ENCODE data around the gene GALE.

DNA sequence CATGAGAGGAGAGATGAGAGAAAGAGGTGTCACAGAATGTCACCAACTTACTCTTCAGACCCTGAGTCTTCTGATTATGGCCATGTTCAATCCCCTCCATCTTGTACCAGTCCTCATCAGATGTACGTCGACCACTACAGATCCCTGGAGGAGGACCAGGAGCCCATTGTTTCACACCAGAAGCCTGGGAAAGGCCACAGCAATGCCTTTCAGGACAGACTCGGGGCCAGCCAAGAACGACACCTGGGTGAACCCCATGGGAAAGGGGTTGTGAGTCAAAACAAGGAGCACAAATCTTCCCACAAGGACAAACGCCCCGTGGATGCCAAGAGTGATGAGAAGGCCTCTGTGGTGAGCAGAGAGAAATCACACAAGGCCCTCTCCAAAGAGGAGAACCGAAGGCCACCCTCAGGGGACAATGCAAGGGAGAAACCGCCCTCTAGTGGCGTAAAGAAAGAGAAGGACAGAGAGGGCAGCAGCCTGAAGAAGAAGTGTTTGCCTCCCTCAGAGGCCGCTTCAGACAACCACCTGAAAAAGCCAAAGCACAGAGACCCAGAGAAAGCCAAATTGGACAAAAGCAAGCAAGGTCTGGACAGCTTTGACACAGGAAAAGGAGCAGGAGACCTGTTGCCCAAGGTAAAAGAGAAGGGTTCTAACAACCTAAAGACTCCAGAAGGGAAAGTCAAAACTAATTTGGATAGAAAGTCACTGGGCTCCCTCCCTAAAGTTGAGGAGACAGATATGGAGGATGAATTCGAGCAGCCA lies 49.3 kb downstream of the GALE start:
- TF ChIP-seq POLR2A (IDR thresholded peaks at IDR 0.05; ENCODE audit: low read depth, low read length) (no peak), TAF1 (IDR thresholded peaks at IDR 0.05; ENCODE audit: borderline replicate concordance, low read depth, low read length) (no peak)
